Mammary epithelial cell (primary cell): Measurements from ENCODE around the gene CHKA.

Source experiments
- CTCF ChIP-seq, 2 donors: IDR thresholded peaks in 1 of 2; conservative IDR thresholded peaks in 1 of 2; 2 replicates each; pipeline ENCODE4 v1.5.1; 2011 to 2012; ENCODE audit warnings: inconsistent platforms in 2 of 2, low read length in 2 of 2, mild to moderate bottlenecking in 2 of 2, control low read depth in 1 of 2, low read depth in 1 of 2; ENCODE audit not compliant: insufficient read depth in 1 of 2; ENCODE audit errors: extremely low read depth in 1 of 2
- EZH2 ChIP-seq: IDR thresholded peaks from 2 replicates; pipeline ENCODE4 v1.6.1; 2012; ENCODE audit warnings: low read length, inconsistent platforms, borderline replicate concordance

- TF ChIP-seq CTCF (conservative IDR thresholded peaks at IDR 0.05 in 1 of 2, IDR thresholded peaks at IDR 0.05 in 1 of 2; ENCODE audit: extremely low read depth in 1 of 2, insufficient read depth in 1 of 2, low read depth in 1 of 2, low read length in 2 of 2) (no peak), EZH2 (no peak)
Measured at GRCh38 chr11:68025047-68025446, 96.1 kb downstream of the CHKA start.
